Measurements from ENCODE around the gene SEH1L.
A peak's percentile ranks its signal among the peaks of the same experiment; 100 is the strongest.
"Not testable (repeated sequence)": the region's sequence is repeated elsewhere in the genome, so short reads cannot be mapped to it uniquely, and the experiment has no call there.

SEH1L gene

GRCh38 chr18:12995424-12995823 lies 47.6 kb downstream of the SEH1L start:
- H3K27ac Mint-ChIP-seq, result no peak overlapping the region
- ATAC-seq (replicated peaks), result no peak
- peaks cover 13 to 30% of the 10 kb centered on the region in 2 donors for H3K4me1 Mint-ChIP-seq
- H3K9me3 Mint-ChIP-seq, result no peaks in the 10 kb centered on the region
- H3K36me3 Mint-ChIP-seq, result peaks cover 0 to 2% of the 10 kb centered on the region in 2 donors
- no peak for DNase-seq
- no peak overlapping the region for H3K4me3 Mint-ChIP-seq
- no peaks in the 10 kb centered on the region for H3K27me3 Mint-ChIP-seq

GRCh38 chr18:12995952-12996477 lies 48.2 kb downstream of the SEH1L start:
- no peak for ATAC-seq (replicated peaks)
- peaks cover 0 to 2% of the 10 kb centered on the region in 2 donors for H3K36me3 Mint-ChIP-seq

GRCh38 chr18:12996661-12997292 lies 49.0 kb downstream of the SEH1L start:
- Mint-ChIP-seq H3K4me3 (no peak overlapping the region), H3K27ac (no peak overlapping the region), H3K9me3 (no peaks in the 10 kb centered on the region), H3K4me1 (peaks cover 13 to 28% of the 10 kb centered on the region in 2 donors), H3K36me3 (no peaks in the 10 kb centered on the region), H3K27me3 (no peaks in the 10 kb centered on the region)
- ATAC-seq (replicated peaks), result no peak
- DNase-seq, result no peak

More at GRCh38 chr18:12995952-12996477, 48.2 kb downstream of the SEH1L start:
- Mint-ChIP-seq H3K9me3 (no peaks in the 10 kb centered on the region), H3K4me3 (no peak overlapping the region), H3K27me3 (no peaks in the 10 kb centered on the region), H3K4me1 (peaks cover 13 to 29% of the 10 kb centered on the region in 2 donors), H3K27ac (no peak overlapping the region)
- no peak for DNase-seq

- DNase-seq; H3K36me3 Mint-ChIP-seq; H3K27me3 Mint-ChIP-seq; ATAC-seq (replicated peaks); H3K27ac Mint-ChIP-seq; H3K9me3 Mint-ChIP-seq; H3K4me3 Mint-ChIP-seq: not testable (repeated sequence)
- peaks cover 11 to 22% of the 10 kb centered on the region in 2 donors for H3K4me1 Mint-ChIP-seq
These were observed 49.5 kb downstream of the SEH1L start for GRCh38 chr18:12997330-12997729.

GRCh38 chr18:12998332-12999060 lies 50.7 kb downstream of the SEH1L start:
- peak overlapping the region in 1 of 2 donors; percentile 4 for H3K4me3 Mint-ChIP-seq
- peak; percentile 69 to 91 for ATAC-seq (replicated peaks)
- no peaks in the 10 kb centered on the region for H3K9me3 Mint-ChIP-seq
- no peak overlapping the region for H3K27ac Mint-ChIP-seq
- H3K4me1 Mint-ChIP-seq, result peaks cover 7 to 13% of the 10 kb centered on the region in 2 donors
- H3K27me3 Mint-ChIP-seq, result no peaks in the 10 kb centered on the region
- DNase-seq, result no peak
- H3K36me3 Mint-ChIP-seq, result no peaks in the 10 kb centered on the region

GRCh38 chr18:13003466-13003896 lies 55.7 kb downstream of the SEH1L start:
- DNase-seq (no peak), ATAC-seq (replicated peaks) (peak; percentile 66 to 76)
- Mint-ChIP-seq H3K27me3 (no peaks in the 10 kb centered on the region), H3K36me3 (peaks cover 0 to 13% of the 10 kb centered on the region in 2 donors), H3K9me3 (no peaks in the 10 kb centered on the region), H3K4me3 (no peak overlapping the region), H3K4me1 (peaks cover 5 to 18% of the 10 kb centered on the region in 2 donors), H3K27ac (no peak overlapping the region)

- H3K9me3 Mint-ChIP-seq, result no peaks in the 10 kb centered on the region
- DNase-seq (no peak), ATAC-seq (replicated peaks) (no peak)
- no peak overlapping the region for H3K27ac Mint-ChIP-seq
- H3K27me3 Mint-ChIP-seq, result no peaks in the 10 kb centered on the region
- H3K36me3 Mint-ChIP-seq, result peaks cover 5 to 18% of the 10 kb centered on the region in 2 donors
- no peak overlapping the region for H3K4me3 Mint-ChIP-seq
- H3K4me1 Mint-ChIP-seq, result peaks cover 2 to 14% of the 10 kb centered on the region in 2 donors
These were observed 56.6 kb downstream of the SEH1L start for GRCh38 chr18:13004396-13004795.

- ATAC-seq (replicated peaks), result no peak
- Mint-ChIP-seq H3K9me3 (no peaks in the 10 kb centered on the region), H3K4me3 (no peak overlapping the region), H3K36me3 (peaks cover 9 to 23% of the 10 kb centered on the region in 2 donors), H3K27me3 (no peaks in the 10 kb centered on the region), H3K4me1 (peaks cover 2 to 14% of the 10 kb centered on the region in 2 donors), H3K27ac (no peak overlapping the region)
- no peak for DNase-seq
These were observed 57.5 kb downstream of the SEH1L start for GRCh38 chr18:13005289-13005688.

GRCh38 chr18:13006531-13007247 lies 58.9 kb downstream of the SEH1L start:
- ATAC-seq (replicated peaks) (no peak), DNase-seq (no peak)
- Mint-ChIP-seq H3K36me3 (peaks cover 10 to 23% of the 10 kb centered on the region in 2 donors), H3K4me3 (no peak overlapping the region), H3K4me1 (peaks cover 2 to 14% of the 10 kb centered on the region in 2 donors), H3K27ac (peak overlapping the region; percentile 42), H3K9me3 (no peaks in the 10 kb centered on the region), H3K27me3 (no peaks in the 10 kb centered on the region)

- Mint-ChIP-seq H3K36me3 (peaks cover 13 to 26% of the 10 kb centered on the region in 2 donors), H3K4me3 (no peak overlapping the region), H3K27ac (peak overlapping the region; percentile 42), H3K27me3 (no peaks in the 10 kb centered on the region), H3K9me3 (no peaks in the 10 kb centered on the region), H3K4me1 (peaks cover 2 to 14% of the 10 kb centered on the region in 2 donors)
- DNase-seq, result no peak
- no peak for ATAC-seq (replicated peaks)
These were observed 59.4 kb downstream of the SEH1L start for GRCh38 chr18:13007248-13007560.

- no peak for DNase-seq
- Mint-ChIP-seq H3K4me3 (no peak overlapping the region), H3K4me1 (peaks cover 0 to 9% of the 10 kb centered on the region in 2 donors), H3K27ac (no peak overlapping the region), H3K36me3 (peaks cover 33 to 46% of the 10 kb centered on the region in 2 donors), H3K27me3 (no peaks in the 10 kb centered on the region), H3K9me3 (no peaks in the 10 kb centered on the region)
- ATAC-seq (replicated peaks), result no peak
These were observed 63.9 kb downstream of the SEH1L start for GRCh38 chr18:13011719-13012118.

- DNase-seq, result no peak
- H3K27ac Mint-ChIP-seq, result no peak overlapping the region
- H3K27me3 Mint-ChIP-seq, result no peaks in the 10 kb centered on the region
- H3K4me1 Mint-ChIP-seq, result no peaks in the 10 kb centered on the region
- H3K9me3 Mint-ChIP-seq, result no peaks in the 10 kb centered on the region
- H3K36me3 Mint-ChIP-seq, result peaks cover 30 to 55% of the 10 kb centered on the region in 2 donors
- no peak for ATAC-seq (replicated peaks)
- no peak overlapping the region for H3K4me3 Mint-ChIP-seq
These were observed 66.4 kb downstream of the SEH1L start for GRCh38 chr18:13014232-13014631.

- no peaks in the 10 kb centered on the region for H3K4me1 Mint-ChIP-seq
- H3K4me3 Mint-ChIP-seq, result no peak overlapping the region
- H3K36me3 Mint-ChIP-seq, result peaks cover 26 to 49% of the 10 kb centered on the region in 2 donors
- no peaks in the 10 kb centered on the region for H3K27me3 Mint-ChIP-seq
- DNase-seq (no peak), ATAC-seq (replicated peaks) (no peak)
- H3K9me3 Mint-ChIP-seq, result no peaks in the 10 kb centered on the region
- no peak overlapping the region for H3K27ac Mint-ChIP-seq
These were observed 67.0 kb downstream of the SEH1L start for GRCh38 chr18:13014818-13015217.

- DNase-seq (no peak), ATAC-seq (replicated peaks) (no peak)
- Mint-ChIP-seq H3K9me3 (no peaks in the 10 kb centered on the region), H3K27me3 (no peaks in the 10 kb centered on the region), H3K4me1 (peaks cover 0 to 2% of the 10 kb centered on the region in 2 donors), H3K36me3 (peaks cover 39 to 66% of the 10 kb centered on the region in 2 donors), H3K4me3 (no peak overlapping the region), H3K27ac (peak overlapping the region; percentile 63)
These were observed 69.5 kb downstream of the SEH1L start for GRCh38 chr18:13017247-13017875.

All from stimulated activated naive B cell treated with anti-CD40 and anti-IgM and Interleukin-4, amounts not matched to agents 10 μg/mL and 1 μg/mL and 100 μg/mL, for 72 hours (primary cell).